IPS DF 4.7 (cell line): ENCODE data around the gene SMCO1.
"Not testable (repeated sequence)": the region's sequence is repeated elsewhere in the genome, so short reads cannot be mapped to it uniquely, and the experiment has no call there.

ENCODE experiments used
- DNase-seq: peaks from one replicate; pipeline ENCODE4 v3.0.0-alpha.2; 2013; ENCODE audit warnings: low spot score; ENCODE audit errors: extremely low read depth

Gene SMCO1

GRCh38 chr3:196514913-196515621 lies at the start of gene SMCO1:
TSS of gene SMCO1 (minus strand) at chr3:196515346. CDS start at chr3:196515209, 137 bp downstream.
- no peak for DNase-seq

DNA sequence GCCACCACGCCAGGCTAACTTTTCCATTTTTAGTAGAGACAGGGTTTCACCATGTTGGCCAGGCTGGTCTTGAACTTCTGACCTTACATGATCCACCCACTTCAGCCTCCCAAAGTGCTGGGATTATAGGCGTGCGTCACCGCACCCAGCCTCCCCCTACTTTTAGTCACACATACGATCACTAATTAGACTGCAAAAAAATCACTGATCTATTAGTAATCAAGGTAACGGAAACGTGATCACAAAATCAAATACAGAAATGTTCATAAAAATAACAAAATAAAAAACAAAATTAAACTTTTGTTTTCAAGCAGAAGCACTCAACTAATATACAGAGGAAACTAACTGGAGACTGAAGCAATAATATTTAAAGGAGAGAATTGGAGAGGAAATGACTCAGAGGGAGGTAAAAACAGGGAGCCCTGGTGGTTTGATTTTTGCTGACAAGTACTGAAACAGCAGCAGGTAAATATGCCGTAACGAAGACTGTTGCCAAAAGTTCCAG lies 48.6 kb upstream of the SMCO1 start:
- no peak for DNase-seq

- DNase-seq = no peak
Measured at GRCh38 chr3:196559826-196560225, 44.7 kb upstream of the SMCO1 start.

GRCh38 chr3:196558476-196558875 lies 43.3 kb upstream of the SMCO1 start:
- no peak for DNase-seq

DNA sequence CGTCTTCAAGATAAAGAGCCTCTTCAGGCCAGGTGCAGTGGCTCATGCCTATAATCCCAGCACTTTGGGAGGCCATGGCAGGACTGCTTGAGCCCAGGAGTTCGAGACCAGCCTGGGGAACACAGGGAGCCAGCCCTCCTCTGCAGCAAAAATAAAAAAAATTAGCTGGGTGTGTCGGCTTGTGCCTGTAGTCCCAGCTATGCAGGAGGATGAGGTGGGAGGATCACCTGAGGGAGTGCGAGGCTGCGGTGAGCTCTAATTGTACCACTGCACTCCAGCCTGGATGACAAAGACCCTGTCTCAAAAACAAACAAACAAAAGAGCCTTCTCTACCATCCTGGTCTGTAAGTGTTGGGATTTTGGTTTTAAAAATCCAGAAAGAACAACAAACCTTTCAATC lies 42.1 kb upstream of the SMCO1 start:
- DNase-seq = no peak

DNA sequence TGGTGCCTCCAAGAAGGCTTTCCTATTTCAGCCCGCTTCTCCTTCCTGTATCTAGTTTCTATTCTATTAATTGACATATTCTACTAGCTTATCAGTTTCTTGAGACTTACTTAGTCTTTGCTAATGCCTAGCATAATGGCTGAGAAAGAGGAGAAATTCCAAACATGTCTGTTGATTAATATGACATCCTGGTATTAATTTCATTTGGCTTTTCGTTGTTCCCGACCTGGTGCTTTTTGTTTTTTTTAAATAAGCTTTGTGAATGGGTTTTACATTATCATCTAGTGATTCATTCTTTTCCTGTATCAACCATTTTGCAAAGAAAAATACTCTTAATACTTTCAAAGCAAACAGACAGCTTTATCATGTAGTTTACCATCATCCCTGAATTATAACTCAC lies 40.1 kb upstream of the SMCO1 start:
- DNase-seq = no peak

DNA sequence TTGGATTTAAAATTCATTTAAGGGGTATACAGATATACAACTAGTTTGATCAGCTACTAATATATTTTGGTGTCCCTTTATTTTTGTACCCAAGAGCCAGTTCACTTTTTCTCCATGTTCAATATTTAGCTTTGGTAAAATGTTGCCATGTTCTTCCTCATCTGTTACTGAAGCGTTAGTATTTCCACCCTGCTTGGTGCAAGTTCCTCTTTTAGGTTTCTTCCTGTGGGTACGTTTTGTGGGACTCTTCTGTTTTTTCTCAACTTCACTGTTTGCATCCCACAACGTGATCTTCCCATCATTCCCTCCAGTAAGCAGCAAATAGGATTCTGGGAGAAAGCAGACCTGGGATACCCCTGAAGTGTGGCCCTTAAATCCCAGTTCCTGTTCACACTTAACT lies 39.1 kb upstream of the SMCO1 start:
- DNase-seq = no peak

GRCh38 chr3:196553551-196553950 lies 38.4 kb upstream of the SMCO1 start:
- no peak for DNase-seq

GRCh38 chr3:196552253-196552652 lies 37.1 kb upstream of the SMCO1 start:
- no peak for DNase-seq

DNA sequence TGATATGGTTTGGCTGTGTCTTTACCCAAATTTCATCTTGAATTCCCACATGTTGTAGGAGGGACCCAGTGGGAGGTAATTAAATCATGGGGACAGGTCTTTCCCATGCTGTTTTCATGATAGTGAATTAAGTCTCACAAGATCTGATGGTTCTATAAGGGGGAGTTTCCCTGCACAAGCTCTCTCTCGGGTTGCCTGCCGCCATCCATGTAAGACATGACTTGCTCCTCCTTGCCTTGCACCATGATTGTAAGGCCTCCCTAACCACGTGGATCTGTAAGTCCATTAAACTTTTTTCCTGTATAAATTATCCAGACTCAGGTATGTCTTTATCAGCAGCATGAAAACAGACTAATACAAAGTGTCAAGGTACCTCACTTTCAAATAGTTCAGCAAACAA lies 35.0 kb upstream of the SMCO1 start:
- DNase-seq = not testable (repeated sequence)

DNA sequence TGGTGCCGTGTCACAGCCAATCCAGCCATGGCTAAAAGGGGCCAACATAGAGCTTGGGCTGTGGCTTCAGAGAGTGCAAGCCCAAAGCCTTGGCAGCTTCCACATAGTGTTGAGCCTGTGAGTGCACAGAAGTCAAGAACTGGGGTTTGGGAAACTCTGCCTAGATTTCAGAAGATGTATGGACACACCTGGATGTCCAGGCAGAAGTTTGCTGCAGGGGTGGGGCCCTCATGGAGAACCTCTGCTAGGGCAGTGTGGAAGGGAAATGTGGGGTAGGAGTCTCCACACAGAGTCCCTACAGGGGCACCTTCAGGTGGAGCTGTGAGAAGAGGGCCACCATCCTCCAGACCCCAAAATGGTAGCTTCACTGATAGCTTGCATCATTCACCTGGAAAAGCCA lies 34.2 kb upstream of the SMCO1 start:
- DNase-seq = not testable (repeated sequence)

GRCh38 chr3:196547067-196547466 lies 31.9 kb upstream of the SMCO1 start:
- DNase-seq = no peak

DNA sequence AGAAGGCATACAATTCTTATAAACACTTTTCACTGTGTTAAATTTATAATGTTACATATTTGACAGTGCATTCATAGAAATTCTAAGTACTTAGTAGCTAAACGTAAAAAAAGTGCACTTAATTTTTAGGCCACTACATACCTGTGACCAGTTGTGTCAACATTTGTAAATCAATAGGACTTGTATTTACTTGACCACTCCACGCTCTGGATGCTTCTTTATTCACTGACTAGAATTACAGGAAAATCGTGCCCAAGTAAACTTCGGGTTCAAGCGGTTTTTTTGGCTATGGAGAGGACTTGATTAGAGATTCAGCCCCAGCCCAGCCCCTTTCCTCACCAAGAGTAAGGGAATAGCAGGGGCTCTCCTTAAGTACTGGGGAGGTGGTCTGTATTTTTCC lies 31.4 kb upstream of the SMCO1 start:
- DNase-seq = no peak

GRCh38 chr3:196544491-196544992 lies 29.4 kb upstream of the SMCO1 start:
- DNase-seq = no peak

- no peak for DNase-seq
Measured at GRCh38 chr3:196541684-196542445, 26.7 kb upstream of the SMCO1 start.

DNA sequence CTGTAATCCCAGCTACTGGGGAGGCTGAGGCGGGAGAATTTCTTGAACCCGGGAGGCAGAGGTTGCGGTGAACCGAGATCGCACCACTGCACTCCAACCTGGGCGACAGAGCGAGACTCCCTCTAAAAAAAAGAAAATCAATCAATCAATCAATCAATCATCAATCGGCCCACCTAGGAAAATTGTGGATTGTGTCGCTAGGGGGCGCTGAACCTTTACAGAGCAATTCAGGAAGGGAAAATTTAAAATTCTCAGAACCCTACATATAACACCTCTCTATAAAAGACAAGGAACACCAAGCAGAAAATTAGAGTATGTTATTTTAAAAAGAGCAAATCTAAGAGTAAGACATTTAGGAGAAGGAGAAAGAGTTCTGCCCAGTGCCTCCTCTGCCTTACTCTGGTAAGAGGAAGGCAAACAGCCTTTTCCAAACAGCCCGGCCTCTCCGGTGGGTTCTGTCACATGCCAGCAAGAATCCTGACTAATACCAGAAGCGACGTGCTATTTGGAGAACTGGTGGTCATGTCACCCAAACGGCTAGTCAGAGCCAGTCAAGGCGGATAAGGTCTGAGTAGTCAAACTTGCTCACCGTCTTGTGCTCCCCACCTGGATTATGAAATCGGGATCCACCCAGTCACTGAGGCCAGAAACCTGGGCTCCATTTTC lies 22.3 kb upstream of the SMCO1 start:
- DNase-seq = no peak

GRCh38 chr3:196533260-196533681 lies 18.1 kb upstream of the SMCO1 start:
- no peak for DNase-seq

- no peak for DNase-seq
Measured at GRCh38 chr3:196531418-196531817, 16.3 kb upstream of the SMCO1 start.

DNA sequence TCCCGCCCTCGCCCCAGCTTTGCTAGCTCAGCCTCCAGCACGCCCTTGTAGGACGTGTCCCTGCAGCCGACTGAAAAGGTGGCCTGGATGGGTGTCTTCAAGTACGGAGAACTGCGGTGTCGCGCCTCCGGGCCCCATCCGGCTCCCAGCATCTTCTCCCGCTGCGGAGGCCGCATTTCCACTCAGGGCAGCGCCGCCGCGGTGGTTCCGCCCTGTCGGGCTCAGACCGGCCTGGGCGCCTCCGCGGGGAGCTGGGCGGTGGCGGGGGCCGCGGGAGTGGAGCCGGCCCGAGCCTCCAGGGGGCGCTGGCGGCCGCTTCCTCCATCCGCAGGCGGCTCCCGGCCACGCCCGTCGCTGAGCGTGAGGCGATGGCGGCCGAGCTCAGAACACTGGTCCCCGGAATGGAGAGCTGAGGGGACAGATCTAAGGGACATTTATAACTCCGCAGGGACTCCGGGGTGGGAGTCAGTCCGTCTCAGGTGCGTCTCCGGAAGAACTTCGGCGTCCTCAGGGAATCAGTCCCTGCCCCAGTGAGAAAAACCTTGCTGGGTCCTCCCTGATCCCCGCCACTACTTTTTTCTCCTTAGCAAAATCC lies 13.6 kb upstream of the SMCO1 start:
- DNase-seq = no peak

DNA sequence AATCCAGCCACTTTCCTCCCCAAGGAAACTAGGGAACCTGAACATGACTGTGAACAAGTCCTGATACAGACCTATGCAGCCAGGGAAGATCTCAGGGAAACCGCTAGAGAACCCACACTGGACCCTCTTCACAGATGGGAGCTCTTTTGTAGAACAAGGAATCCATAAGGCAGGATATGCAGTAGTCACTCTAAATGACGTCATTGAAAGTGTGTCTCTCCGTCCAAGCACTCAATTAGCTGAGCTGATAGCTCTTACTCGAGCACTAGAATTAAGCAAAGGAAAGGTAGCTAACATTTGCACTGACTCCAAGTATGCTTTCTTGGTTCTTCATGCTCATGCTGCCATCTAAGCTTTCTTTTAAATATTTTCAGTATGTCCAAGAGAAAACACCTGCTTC lies 10.0 kb upstream of the SMCO1 start:
- no peak for DNase-seq

- DNase-seq = no peak
Measured at GRCh38 chr3:196524527-196524926, 9.4 kb upstream of the SMCO1 start.

DNA sequence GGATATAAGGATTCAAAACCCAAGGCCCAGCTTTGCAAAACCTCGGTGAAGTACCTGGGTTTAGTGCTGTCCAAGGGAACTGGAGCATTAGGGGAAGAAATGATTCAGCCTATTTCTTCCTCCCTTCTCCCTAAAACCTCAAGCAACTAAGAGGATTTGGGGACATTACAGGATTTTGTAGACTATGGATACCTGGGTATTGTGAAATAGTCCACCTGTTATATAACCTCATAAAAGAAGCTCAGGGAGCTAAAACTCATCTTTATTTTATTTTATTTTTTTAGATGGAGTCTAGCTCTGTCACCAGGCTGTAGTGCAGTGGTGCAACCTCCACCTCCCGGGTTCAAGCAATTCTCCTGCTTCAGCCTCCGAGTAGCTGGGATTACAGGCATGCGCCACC lies 8.7 kb upstream of the SMCO1 start:
- DNase-seq = no peak
